ENCODE results near the gene METTL22. TPM values are rescaled to one million over a fixed set of nuclear protein-coding genes. Genes with fewer than 3 reads are reported as not detected.

Gene METTL22
- polyA plus RNA-seq, 1 donor from 2014 or later: 51.3 TPM

GRCh38 chr16:8579559-8579958 is 41.9 kb upstream of the METTL22 start:
- no peak overlapping the region for H3K4me2 ChIP-seq (ENCODE audit: low read length)
- no peaks in the 10 kb centered on the region for H3F3A ChIP-seq (ENCODE audit: insufficient read depth, low read length, poor library complexity, severe bottlenecking)
- no peak overlapping the region for H3K9ac ChIP-seq (ENCODE audit: low read length)
- no peaks in the 10 kb centered on the region for H3K79me2 ChIP-seq (replicated peaks; ENCODE audit: insufficient read depth, low read length)
- no peaks in the 10 kb centered on the region for H3K27me3 ChIP-seq (ENCODE audit: insufficient read depth, low read depth, low read length)
- H3K27ac ChIP-seq (ENCODE audit: low read length): no peak overlapping the region
- H2AFZ ChIP-seq (ENCODE audit: low read depth, low read length): no peak overlapping the region
- no peak for TF ChIP-seq SMC3 (conservative IDR thresholded peaks at IDR 0.05; ENCODE audit: poor library complexity)
- TF ChIP-seq REST (IDR thresholded peaks at IDR 0.05; ENCODE audit: borderline replicate concordance): no peak
- TF ChIP-seq TAF1 (IDR thresholded peaks at IDR 0.05; ENCODE audit: low read depth): no peak
- no peak for TF ChIP-seq RAD21 (conservative IDR thresholded peaks at IDR 0.05)
- TF ChIP-seq EP300 (conservative IDR thresholded peaks at IDR 0.05; ENCODE audit: poor library complexity, severe bottlenecking): no peak
- TF ChIP-seq MXI1 (conservative IDR thresholded peaks at IDR 0.05; ENCODE audit: poor library complexity, severe bottlenecking): no peak
- TF ChIP-seq EZH2 (IDR thresholded peaks at IDR 0.05; ENCODE audit: borderline replicate concordance, insufficient read depth, low read length, poor library complexity, severe bottlenecking): no peak
- no peaks in the 10 kb centered on the region for H3K36me3 ChIP-seq (ENCODE audit: insufficient read depth, low read length)
- no peaks in the 10 kb centered on the region for H3K9me2 ChIP-seq (ENCODE audit: insufficient read depth, low read length)
- H3K4me3 ChIP-seq (ENCODE audit: low read length): no peak overlapping the region
- H3K9me3 ChIP-seq (ENCODE audit: low read length): no peaks in the 10 kb centered on the region
- no peaks in the 10 kb centered on the region for H4K20me1 ChIP-seq (ENCODE audit: insufficient read depth)

GRCh38 chr16:8581831-8582580 is 39.5 kb upstream of the METTL22 start:
- Histone ChIP-seq H3K9ac (ENCODE audit: low read length) (no peak overlapping the region), H3K36me3 (ENCODE audit: insufficient read depth, low read length) (no peaks in the 10 kb centered on the region), H3K9me3 (ENCODE audit: low read length) (no peaks in the 10 kb centered on the region), H3K4me3 (ENCODE audit: low read length) (no peak overlapping the region), H4K20me1 (ENCODE audit: insufficient read depth) (no peaks in the 10 kb centered on the region), H3K79me2 (replicated peaks; ENCODE audit: insufficient read depth, low read length) (no peaks in the 10 kb centered on the region), H3K27me3 (ENCODE audit: insufficient read depth, low read depth, low read length) (no peaks in the 10 kb centered on the region), H3K4me2 (ENCODE audit: low read length) (no peak overlapping the region), H3K9me2 (ENCODE audit: insufficient read depth, low read length) (no peaks in the 10 kb centered on the region), H2AFZ (ENCODE audit: low read depth, low read length) (no peak overlapping the region), H3K27ac (ENCODE audit: low read length) (no peak overlapping the region), H3F3A (ENCODE audit: insufficient read depth, low read length, poor library complexity, severe bottlenecking) (no peaks in the 10 kb centered on the region)
- TF ChIP-seq EP300 (conservative IDR thresholded peaks at IDR 0.05; ENCODE audit: poor library complexity, severe bottlenecking): no peak
- TF ChIP-seq SMC3 (conservative IDR thresholded peaks at IDR 0.05; ENCODE audit: poor library complexity): no peak
- TF ChIP-seq REST (IDR thresholded peaks at IDR 0.05; ENCODE audit: borderline replicate concordance): no peak
- no peak for TF ChIP-seq CTCF (IDR thresholded peaks at IDR 0.05; ENCODE audit: poor library complexity, severe bottlenecking)
- no peak for TF ChIP-seq EZH2 (IDR thresholded peaks at IDR 0.05; ENCODE audit: borderline replicate concordance, insufficient read depth, low read length, poor library complexity, severe bottlenecking)
- TF ChIP-seq TAF1 (IDR thresholded peaks at IDR 0.05; ENCODE audit: low read depth): no peak
- TF ChIP-seq MXI1 (conservative IDR thresholded peaks at IDR 0.05; ENCODE audit: poor library complexity, severe bottlenecking): no peak
